A172 (cell line): ENCODE data around the gene KCNK17. TPM values are rescaled to one million over a fixed set of nuclear protein-coding genes. Genes with fewer than 3 reads are reported as not detected.

Experiments used
- DNase-seq: peaks from one replicate; pipeline ENCODE4 v3.0.0-alpha.2; 2015; ENCODE audit warnings: low spot score
- total RNA-seq: library from RNA; depleted of rRNA; stranded (reverse); fragments of >200 nt; shearing (Covaris generic); gene quantifications from 2 replicates; pipeline ENCODE4 v1.2.3, GENCODE V29; 2014

The KCNK17 gene
- total RNA-seq, 1 experiment from 2014 or later: not detected

DNA sequence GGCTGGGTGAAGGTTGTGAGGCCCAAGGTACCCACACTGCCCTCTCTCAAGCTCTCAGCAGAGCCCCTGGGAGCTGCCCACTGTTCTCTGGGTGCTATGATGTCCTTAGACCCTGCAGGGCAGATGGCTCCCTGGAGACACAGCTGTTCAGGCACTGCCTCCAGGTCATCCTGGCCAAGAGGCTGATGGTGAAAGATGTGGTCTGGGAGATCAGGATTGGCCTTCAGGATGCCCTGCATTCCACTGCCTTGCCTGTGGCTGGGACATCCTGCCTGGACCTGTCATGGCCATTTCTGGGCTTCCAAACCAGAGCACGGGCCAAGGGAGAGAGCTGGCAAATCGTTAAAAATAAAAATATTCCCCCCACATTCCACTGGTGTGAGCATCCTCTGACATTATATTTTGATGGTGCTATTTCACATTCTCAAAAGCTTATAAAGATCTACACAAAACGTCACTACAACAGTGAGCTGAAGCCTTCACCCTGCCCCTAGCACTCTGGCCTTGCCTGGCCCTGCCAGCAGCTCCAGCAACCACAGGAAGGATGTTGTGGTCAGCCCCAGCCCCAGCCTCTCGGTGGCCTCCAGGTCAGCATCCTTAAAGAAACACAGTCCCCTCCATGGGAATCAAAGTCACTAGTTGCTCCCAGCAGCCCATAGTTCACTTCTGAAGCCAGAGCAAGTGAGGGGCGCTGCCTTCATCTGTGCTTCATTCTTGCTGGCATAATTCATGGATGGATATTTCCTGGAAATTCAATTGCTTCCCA lies 21.7 kb upstream of the KCNK17 start:
- DNase-seq: peak; percentile 16

DNA sequence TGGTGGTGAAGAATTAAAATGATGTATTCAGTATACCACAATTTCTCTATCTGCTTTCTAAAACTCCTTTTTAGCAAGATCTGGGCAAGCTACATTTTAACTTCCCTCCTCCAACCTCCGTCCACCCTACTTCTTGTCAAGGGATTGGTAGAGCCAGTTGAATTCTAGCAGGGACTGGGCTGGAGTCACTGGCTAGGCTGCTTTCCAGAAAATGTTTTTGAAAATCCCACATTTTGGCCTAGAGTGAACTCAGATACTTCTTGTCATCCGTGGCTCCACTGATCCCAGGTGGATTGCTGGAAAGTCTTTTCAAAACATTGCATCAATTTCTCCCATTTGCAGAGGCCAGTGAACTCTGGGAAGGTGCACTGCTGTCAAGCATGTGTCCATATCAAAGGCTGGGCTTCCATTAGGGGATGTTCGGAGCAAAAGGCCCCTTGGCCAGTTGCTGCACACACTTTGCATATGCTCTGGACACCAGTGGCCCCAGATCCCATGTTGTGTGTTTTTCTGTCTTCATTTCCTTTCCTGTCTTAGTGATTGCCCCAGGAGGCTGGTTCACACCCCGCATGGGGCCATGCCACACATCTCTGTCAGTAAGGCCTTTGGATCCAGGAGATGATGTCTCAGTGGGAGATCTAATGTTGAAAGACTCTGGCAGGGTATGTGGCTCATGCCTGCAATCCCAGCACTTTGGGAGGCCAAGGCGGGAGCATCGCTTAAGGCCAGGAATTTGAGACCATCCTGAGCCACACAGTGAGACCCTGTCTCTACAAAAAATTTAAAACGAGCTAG lies 19.6 kb upstream of the KCNK17 start:
- DNase-seq: no peak

DNA sequence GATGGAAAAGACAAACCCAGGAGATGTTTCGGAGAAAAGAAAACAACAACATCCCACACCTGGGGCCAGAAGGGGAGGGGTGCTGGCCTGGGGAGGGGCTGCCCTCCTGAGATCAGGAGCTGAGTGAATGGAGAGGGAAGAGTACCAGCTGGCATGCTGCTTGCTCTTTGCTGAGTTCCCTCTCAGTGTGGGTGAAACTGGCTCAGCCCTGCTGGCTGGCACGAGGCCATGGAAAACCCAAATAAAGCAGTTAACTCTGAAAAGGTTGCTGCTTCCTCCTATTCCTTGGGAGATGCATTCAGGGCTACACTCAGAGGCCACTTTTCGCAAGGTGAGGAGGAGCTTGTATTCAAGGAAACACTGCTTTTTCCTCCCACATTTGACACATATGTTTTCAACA lies 16.3 kb upstream of the KCNK17 start:
- no peak for DNase-seq

DNA sequence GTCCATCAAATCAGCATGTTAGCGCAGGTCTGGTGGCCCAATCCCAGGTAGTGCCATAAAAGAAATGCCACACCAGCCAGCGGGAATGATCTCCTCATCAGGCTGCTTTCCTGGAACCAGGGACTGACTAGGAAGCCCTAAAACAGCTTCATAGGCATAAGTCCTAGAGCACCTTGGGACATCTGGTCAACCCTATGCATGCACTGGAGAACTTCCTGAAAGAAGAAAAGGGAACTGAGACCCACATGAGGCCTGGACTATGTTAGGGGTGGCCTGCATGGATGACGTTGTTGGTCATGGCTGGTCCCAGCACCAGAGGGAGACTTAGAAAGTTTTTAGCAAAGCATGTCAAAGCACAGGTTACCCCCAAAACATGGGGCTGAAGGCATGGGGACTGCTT lies 15.8 kb upstream of the KCNK17 start:
- no peak for DNase-seq

DNA sequence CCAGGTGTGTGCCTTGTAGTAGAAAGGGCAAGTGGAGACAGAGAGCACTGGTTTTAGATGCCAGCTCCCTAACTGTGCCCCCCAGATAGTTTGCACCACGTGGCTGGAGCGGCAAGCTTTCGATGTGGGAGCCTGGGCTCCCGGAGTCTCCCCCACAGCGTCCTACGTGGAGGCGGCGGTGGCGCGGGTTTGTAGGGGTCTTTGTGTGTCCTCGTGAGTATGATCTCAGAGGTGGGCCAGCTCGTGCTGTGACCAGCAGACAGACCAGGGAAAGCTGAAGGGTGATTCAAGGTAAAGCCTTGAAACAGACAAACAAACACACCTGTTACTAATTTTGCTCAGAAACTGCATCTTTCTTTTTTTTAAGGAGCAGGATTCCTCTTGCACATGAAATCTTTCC lies 13.8 kb upstream of the KCNK17 start:
- DNase-seq: no peak

DNA sequence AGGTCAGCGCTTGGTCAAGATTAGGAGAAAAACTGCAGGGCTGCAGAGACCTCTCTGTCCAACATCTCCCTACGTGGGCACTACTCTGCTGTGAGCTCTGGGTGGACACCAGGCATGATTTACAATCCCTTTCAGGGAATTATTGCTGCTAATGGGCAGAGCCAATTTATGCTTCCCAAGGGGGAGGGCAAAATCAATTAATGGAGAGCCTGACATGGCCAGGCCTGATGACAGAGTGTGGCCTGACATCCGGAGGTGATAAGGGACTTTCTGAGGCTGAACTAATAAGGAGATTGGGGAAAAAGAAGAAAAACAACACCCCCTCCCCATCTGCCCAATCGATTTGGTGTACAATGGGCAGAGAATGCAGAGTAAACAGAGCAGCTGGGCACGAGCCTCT lies 13.3 kb upstream of the KCNK17 start:
- no peak for DNase-seq

DNA sequence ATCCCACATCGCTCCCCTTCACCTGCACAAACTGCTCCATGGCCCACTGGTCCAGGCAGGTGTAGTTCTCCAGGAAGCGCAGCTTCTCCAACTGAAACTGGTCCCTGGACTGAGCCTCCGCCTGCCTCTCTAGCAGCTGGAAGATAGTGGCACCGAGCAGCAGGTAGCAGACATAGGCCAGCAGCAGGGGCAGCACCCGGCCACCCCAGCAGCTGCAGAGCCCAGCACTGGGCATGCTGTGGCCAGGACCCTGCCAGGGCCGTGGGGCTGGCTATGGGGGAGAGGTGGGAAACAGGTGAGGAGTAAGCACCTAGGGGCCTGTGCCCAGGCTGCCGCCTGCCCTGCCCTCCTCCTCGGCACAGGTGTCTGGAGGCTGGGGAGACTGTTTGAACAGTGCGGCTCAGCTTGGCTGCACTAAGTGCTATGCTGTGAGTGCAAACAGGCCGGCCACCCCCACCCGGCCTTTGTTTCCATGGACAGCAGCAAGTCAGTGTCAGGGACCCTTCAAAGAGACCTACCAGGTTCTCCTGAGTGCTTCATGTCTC lies 8.2 kb upstream of the KCNK17 start, which contains the start of gene KCNK16:
Gene KCNK16 (minus strand): TSS at position 397 of the 545 bp plus-strand sequence. CDS start 162 bp downstream, at position 235.
- no peak for DNase-seq

DNA sequence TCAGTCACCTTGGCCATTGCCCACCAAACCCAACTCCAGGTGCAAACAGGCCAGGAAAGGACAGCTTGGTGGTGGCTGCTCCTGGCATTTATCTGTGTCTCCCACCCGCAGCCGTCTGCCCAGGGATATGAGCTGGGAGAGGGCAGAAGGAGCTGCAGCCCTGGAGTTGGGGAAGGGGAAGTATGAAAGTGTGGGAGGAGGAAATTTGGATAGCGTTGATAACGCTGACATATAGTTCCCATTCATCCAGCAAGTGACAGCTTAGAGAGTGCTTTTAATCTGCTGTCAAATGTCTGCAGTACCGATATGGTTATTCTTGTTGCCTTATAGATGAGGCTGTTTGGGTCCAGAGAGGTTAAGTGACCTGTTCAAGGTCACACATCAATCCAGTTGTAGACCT lies 7.5 kb upstream of the KCNK17 start:
- no peak for DNase-seq

DNA sequence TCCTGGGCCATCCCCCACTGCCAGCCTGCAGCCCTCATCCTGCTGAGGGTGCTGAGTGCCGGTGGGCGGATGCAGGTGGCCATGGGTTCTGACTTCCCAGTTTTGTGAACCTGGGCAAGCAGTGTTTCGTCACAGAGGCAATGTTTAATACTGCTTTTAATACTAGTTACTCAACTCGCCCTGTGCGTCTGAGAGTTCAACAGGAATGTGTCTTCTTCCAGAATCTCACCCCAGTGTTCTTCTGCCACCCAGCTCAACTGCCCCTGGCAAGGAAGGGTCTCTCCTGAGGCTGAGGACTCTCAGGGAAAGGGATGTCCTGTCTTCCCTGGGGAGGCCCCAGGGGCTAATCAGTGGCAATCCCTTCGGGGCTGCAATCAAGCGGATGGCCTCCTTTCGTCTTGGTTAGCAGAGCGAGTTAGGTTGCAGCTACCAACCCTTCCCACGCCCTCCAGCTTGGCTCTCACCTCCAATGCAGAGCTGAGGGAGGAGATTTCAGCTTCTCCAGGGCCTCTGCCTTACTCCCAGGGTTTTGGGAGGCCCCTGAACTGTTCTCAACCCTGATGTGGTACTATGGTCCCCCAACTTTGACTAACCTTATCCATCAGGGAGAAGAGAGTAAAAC lies 6.3 kb upstream of the KCNK17 start:
- no peak for DNase-seq

DNA sequence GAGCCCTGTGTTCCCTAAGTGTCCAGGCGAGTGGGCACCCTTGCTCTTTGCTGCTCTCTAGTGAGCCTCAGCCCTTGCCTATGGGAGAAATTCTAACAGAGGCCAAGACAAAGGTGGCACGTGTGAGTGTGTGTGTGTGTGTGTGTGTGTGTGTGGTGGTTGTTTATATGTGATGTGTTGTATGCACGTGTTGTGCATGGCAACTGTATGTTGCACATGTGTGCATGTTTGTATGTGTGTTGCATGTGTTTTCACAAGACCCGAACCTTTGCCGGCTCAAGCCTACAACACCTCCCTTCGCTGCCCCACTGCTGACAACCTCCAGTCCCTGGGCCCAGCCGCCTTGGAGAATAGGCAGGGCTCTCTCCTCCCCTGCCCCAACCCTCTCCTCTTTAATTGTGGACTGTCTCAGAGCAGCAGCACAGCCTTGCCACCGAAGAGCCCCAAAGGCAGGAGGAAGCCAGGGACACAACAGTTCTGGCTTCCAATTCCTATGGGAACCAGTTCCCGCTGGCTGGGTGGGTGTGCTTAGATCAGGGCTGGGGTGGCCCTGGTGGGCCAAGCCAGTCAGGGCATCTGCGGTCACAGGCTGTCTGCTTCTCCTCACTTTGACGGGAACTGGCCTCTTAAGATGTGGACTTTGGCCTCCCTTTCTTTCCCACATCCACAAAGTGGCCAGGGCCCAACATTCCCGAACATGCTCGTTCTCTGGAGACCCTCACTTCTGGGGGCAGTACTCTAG lies 5.6 kb upstream of the KCNK17 start:
- DNase-seq: no peak

DNA sequence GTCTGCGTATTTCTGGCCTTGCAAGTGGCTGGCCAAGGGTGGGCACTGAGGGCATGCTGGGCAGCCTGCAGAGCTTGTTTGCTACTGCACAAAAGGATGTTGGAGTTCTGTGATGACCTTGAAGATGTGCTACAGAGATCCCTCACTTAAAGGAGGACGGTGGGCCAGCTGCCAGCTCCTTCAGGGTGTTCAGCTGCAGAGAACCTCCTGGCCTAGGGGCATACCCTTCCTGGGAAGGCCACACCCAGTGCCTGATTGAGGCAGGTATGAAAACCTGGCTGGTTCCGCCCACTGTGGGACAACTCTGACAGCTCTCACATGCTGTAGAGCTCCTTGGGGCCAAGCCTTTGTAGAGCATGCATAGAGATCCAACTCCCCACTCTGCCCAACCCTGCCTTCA lies 3.0 kb upstream of the KCNK17 start:
- no peak for DNase-seq

DNA sequence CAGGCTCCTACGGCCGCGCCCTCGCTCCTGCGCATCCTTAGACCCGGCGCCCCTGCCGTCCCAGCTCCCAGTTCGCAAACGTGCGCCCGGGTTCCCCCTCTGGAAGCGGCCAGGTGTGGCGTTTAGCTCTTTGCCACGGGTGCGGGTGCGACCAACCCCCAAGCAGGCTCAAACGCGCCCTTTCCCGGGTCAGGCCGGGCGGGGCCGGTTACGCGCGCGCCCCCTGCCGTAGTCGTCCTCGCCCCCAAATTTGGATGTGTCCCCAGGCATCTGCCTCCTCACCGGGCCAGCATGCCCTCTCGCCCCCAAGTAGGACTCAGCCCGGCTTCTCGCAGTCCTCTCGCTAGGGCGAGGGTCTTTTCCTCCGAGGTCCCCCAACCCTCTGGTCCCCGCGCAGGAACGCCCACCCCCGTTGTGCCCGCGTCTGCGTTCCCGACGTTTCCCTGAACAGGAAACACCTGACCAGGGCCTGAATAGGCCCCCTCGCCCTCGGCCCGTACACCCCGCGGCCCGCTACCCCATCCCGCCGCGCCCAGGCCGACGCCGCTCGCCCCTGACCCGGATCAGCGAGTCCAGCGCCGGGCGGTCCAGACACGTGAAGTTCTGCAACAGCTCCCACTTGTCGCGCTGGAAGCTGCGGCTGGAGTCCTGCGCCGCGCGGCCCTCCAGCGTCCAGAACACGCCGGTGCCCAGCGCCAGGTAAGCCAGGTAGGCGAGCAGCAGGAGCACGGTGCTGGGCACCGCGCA lies 520 bp downstream of the KCNK17 start:
- no peak for DNase-seq

DNA sequence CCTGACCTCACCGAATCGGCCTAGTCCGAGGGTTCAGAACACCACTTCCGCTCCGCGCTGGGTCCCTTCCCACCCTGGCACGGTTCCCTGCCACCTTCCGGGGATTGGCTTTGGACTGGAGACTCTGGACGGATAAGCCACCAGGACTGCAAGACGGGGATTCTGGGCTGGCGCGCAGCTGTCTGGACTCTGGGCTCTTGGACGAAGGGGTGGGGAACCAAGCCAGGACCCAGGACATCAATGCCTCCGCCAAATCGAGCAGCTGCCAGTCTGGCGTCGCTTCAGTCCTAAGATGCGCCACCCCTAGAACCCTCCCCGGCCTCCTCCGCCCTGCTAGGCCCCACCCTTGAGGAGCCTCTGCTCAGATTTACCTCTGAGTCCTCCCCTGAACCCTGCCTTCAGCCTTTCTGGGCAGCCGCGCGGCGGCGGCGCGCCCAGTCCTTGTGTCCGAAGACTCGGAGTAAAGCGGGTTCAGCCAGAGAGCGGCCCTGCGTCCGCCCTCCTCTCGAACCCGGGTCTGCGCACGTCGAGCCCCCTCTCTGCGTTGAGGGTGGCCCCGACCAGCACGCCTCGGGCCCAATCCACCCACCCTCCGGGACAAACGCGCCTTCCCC lies 1.2 kb downstream of the KCNK17 start:
- no peak for DNase-seq

DNA sequence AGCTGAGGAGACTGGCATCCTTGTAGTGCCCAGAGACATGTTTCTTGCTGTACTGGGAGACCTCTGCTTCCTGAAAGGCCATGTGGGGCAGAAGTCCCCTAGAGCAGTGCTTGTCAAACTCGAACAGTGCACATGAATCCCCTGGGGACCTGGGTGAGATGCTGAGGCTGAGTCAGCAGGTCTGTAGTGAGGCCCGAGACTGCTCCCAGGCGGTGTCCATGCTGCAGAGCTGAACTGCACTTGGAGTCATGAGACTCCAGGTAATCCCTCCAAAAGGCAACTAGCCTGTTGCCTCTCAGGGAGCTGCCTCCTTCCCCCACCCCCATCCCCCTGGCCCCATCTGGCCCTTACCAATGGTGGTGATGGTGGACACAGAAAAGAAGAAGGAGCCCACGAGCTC lies 3.7 kb downstream of the KCNK17 start:
- no peak for DNase-seq

DNA sequence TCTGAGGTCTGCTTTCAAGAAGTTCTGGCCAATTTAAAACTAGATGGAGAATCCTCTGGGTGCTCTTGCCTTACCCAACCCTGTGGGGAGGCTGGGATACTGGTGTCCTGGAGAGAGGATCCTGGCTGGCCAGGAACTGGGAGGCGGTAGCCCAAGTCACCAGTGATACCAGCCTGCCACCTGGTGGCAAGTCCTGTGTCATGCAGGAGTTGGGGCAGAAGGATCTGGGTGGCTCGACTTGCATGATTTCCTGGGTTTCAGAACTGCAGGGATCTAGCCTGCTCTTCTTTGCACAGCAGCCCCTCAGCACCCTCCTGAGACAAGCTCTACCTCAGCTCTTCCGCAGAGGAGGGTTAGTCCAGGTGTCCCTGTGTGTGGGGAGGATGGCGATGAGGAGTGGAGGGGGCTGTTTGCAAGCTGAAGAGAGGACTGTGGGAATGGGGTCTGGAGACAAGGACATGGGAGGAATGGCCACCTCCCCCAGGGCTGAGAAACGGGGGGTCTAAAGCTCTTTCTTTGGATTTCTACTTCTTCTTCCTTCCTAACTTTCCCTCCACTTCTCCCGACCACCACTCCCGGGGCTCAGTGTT lies 4.2 kb downstream of the KCNK17 start:
- peak; percentile 55 for DNase-seq

DNA sequence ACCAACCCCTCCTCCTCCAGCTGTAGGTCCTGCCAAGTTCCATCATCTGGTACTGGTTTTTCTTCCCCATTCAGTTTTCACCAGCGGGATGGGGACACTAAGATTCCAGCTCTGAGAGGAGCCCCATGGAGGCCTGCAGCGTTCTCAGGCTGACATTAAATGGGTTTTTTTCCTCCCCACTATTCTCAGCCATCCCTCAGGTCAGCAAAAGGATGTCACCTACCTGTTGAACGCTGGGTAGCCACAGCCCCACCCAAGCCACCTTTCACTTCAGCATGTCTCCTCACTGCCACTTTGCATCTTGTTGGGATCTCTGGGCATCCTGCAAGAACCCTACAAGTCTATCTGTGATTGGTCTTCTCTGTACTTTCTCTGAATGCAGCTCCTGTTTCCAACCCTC lies 6.8 kb downstream of the KCNK17 start:
- no peak for DNase-seq

DNA sequence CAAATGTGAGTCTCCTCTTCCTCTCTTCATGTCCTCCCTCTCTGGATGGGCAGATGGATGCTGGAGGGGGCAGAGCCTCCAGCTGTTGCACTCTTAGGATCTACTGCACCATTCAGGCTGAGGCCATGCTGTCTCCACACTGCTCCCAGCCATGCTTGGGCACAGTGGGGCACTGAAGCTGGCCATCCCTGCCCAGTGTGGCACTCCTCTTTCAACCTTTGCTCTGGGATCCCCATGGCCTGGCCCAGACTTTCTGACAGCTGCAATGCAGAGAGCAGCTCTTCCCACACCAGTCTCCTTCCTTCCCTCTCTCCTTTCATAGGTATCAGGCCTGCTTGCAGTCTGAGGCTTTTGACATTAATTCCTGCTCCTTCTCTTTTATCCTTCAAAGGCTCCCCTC lies 9.3 kb downstream of the KCNK17 start:
- DNase-seq: no peak

DNA sequence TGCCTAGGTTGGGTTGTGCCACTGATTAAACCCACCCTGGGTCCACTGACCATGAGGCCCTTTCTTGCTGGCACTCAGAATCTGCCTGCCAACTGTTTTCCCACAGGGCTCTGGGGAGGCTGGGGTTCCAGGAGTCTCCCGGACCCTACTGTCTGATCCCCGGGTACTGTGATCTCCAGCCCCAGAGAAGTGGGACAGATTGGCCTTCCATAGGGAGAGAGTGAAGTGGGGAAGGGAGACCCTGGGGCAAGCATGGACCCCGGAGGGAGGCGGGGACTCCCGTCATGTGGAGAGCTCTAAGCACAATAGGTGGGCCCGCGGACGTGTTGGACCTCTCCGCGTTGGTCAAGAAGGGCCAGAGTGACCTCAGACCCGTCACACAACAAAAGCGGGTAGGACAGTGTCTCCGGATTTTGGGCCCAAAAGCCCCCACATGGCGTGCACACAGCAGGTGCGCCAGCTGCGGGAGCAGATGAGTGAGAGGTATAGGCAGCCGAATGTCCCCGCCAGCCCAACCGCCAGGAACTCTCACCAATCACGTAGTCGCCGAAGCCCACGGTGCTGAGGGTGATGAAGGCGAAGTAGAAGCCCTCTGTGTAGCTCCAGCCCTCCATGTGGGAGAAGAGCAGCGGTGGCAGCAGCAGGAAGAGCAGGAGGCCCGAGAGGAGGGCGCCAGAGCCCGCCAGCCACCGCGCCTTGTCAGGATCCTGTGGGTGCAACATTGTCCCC lies 10.6 kb downstream of the KCNK17 start:
- DNase-seq: no peak

DNA sequence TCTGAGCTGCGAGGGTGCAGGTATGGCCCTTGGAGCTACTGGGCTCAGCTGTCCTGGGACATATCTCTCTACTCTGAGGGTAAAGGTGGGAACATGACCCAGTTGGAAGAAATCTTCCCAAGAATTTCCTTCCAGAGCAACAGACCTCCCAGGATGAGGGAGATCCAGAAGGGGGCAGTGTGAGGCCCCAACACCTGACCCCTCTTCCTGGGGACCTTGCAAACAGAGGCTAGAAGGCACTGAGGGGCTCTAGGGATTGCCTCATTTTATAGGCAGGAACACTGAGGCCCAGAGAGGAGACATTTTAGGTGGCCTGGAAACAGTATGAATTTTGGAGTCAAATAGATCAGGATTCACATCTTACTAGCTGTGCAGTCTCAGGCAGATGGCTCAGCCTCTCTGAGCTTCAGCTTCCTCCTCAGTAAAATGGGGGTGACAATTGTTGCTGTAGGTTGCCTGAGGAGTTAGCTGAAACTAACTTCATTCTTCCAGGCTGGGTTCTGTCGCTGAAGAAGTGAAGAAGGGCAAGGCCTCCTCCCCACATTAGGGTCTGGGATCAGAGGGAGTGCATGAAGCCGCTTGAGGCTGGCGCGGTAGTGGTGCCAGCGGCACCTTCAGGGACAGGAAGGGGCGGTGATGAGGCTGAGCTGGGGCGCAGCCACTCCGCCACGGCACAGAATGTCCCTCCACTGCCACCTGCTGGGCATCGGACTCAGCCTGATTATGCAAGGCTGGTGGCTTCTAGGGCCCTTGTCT lies 11.4 kb downstream of the KCNK17 start:
- DNase-seq: peak; percentile 53
